Left ventricle myocardium inferior (tissue), 1 donor: ENCODE data around the gene MTUS2. TPM values are rescaled to one million over a fixed set of nuclear protein-coding genes. Genes with fewer than 3 reads are reported as not detected.

Source experiments
- DNase-seq: peaks from one replicate; pipeline ENCODE4 v3.0.0-alpha.2; 2020
- H3K27ac ChIP-seq: fragments of 200-600 bp; replicated peaks from 2 replicates; pipeline ENCODE4 v1.8.0; 2021
- H3K27me3 ChIP-seq: fragments of 200-600 bp; 2 replicates; pipeline ENCODE4 v1.8.0; 2021; ENCODE audit warnings: low read depth
- H3K36me3 ChIP-seq: fragments of 200-600 bp; 2 replicates; pipeline ENCODE4 v1.8.0; 2021
- H3K4me1 ChIP-seq: fragments of 200-600 bp; 2 replicates; pipeline ENCODE4 v1.8.0; 2021
- H3K4me3 ChIP-seq: fragments of 200-600 bp; 2 replicates; pipeline ENCODE4 v1.8.0; 2021; ENCODE audit warnings: mild to moderate bottlenecking, moderate library complexity
- H3K9me3 ChIP-seq: fragments of 200-600 bp; replicated peaks from 2 replicates; pipeline ENCODE4 v1.8.0; 2021
- intact Hi-C: fragments of 100-400 bp; cut with micrococcal nuclease; formaldehyde crosslinking; loops from one replicate; pipeline ENCODE4 v1.11.0; 2022
- total RNA-seq: library from RNA; stranded (reverse); fragmentation: NEBNext Ultra II Directional; extraction: Animal tissue kit (Norgen Biotek cat#: 25700); gene quantifications from one replicate; pipeline ENCODE4 v1.2.1, GENCODE V29; 2021
- TF ChIP-seq, protein P1 (sequence below): fragments of 200-600 bp; IDR thresholded peaks from 2 replicates; pipeline ENCODE4 v1.8.0; 2021; ENCODE audit warnings: antibody characterized with exemption, mild to moderate bottlenecking, borderline replicate concordance
- donor health status: DM: no; HTN: yes; CAD: no; lungs with severe emphysema.

The MTUS2 gene
- total RNA-seq, 1 donor from 2014 or later = 101 TPM

DNA sequence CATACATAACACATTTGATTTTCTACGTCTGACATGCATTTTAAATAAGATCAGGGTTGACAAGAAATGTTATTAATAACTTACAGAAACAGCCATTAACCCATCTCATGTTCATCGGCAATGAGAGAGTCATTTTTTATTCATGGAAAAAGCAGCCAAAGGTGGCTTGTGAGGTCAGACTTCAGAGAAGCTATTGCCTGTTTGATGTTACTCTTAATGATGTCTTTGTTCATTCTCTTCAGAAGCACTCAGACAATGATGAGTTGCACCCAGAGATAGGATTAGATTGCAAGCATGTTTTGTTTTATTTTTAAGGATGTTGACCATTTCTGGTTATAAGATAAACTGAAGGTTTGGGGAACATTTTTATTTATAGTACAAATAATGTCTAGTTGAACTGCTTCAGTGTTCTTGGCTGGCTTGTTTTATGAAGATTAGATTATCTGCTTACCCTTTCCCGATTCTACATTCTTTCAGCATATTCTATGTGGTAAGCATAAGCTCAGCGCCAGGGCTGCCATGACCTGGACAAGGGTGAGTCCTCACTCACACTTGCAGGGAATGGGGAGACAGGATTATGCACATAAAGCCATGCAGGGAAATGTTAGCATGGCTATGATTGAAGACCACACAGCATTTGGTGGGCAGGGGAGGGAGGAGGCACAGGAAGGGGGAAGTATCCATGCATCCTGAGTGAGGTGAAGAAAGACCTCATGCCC is 288.1 kb downstream of the MTUS2 start:
- Histone ChIP-seq H3K36me3 (no peaks in the 10 kb centered on the region), H3K4me3 (no peak overlapping the region), H3K9me3 (no peaks in the 10 kb centered on the region), H3K4me1 (peaks cover 20% of the 10 kb centered on the region), H3K27me3 (no peaks in the 10 kb centered on the region), H3K27ac (no peak overlapping the region)
- intact Hi-C loops = no loop called here
- no peak for DNase-seq
- TF ChIP-seq, protein P1, sequence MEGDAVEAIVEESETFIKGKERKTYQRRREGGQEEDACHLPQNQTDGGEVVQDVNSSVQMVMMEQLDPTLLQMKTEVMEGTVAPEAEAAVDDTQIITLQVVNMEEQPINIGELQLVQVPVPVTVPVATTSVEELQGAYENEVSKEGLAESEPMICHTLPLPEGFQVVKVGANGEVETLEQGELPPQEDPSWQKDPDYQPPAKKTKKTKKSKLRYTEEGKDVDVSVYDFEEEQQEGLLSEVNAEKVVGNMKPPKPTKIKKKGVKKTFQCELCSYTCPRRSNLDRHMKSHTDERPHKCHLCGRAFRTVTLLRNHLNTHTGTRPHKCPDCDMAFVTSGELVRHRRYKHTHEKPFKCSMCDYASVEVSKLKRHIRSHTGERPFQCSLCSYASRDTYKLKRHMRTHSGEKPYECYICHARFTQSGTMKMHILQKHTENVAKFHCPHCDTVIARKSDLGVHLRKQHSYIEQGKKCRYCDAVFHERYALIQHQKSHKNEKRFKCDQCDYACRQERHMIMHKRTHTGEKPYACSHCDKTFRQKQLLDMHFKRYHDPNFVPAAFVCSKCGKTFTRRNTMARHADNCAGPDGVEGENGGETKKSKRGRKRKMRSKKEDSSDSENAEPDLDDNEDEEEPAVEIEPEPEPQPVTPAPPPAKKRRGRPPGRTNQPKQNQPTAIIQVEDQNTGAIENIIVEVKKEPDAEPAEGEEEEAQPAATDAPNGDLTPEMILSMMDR = no peak

DNA sequence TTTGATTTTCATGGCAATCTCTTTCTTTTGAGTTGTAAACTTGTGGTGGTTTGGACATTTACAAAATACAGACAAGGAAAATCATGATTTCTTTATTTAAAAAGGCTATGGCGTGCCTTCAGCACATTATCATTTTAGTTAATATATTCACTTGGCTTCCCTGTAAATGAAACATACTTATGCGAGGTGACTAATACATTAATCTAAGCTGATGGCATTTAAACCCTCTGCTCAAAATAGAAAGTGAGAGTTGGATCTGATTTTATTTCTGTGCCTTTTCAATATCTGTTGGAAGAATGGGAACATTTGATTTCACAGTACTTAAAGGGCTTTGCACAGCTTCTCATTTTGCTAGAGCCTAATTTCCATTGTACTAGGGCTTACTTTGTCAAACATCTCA is 289.8 kb downstream of the MTUS2 start:
- H3K36me3 ChIP-seq = no peaks in the 10 kb centered on the region
- TF ChIP-seq, protein P1 = no peak
- H3K27ac ChIP-seq = peak overlapping the region; percentile 46
- H3K9me3 ChIP-seq = no peaks in the 10 kb centered on the region
- H3K4me1 ChIP-seq = peaks cover 20% of the 10 kb centered on the region
- peak overlapping the region; percentile 17 for H3K4me3 ChIP-seq
- intact Hi-C loops = no loop called here
- DNase-seq = no peak
- H3K27me3 ChIP-seq = no peaks in the 10 kb centered on the region

DNA sequence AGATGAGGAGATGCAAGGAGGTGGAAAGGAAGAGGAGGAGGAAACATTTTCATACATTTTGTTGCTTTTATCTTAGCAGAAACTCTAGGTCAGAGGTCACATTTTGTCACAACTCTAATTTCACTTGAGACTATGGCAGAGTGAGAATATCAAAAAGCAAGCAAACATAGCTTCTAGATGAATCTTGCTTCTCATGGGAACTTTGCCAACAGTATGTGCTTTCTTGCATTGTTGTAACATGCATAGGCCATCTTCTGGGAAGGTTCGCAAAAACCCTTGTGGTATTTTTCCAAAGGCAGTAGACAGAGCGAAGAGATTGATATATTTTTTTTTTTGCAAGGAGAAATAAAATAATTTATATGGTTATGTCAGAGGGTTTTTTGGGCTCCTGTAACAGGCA is 291.3 kb downstream of the MTUS2 start:
- no peak overlapping the region for H3K4me3 ChIP-seq
- TF ChIP-seq, protein P1 = no peak

DNA sequence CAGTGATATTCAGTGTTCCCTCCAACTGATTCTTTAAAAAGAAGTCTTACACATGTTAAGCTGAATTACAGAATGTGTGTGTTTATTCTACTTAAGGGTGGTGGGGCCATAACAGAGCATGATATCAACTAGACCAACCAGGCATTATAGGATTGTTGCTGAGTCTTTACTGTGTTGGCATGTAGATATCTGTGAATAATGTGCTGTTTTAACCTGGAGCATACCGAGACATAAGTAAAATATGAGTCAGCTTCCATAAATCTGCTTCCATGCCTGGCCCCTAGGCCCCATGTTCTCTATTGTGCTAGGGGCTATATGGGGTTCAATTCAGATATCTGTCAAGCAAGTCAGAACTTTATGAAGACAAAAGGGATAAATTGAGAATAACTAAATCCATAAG is 295.7 kb downstream of the MTUS2 start:
- no peak for DNase-seq
- Histone ChIP-seq H3K4me3 (no peak overlapping the region), H3K9me3 (no peaks in the 10 kb centered on the region), H3K27ac (no peak overlapping the region), H3K4me1 (no peaks in the 10 kb centered on the region), H3K27me3 (no peaks in the 10 kb centered on the region), H3K36me3 (no peaks in the 10 kb centered on the region)
- TF ChIP-seq, protein P1 = no peak
- intact Hi-C loops = no loop called here

More for the DNA sequence above, 291.3 kb downstream of the MTUS2 start:
- H3K27me3 ChIP-seq = no peaks in the 10 kb centered on the region
- intact Hi-C loops = no loop called here
- H3K4me1 ChIP-seq = peaks cover 20% of the 10 kb centered on the region
- no peak overlapping the region for H3K27ac ChIP-seq
- no peaks in the 10 kb centered on the region for H3K36me3 ChIP-seq
- no peaks in the 10 kb centered on the region for H3K9me3 ChIP-seq
- no peak for DNase-seq

DNA sequence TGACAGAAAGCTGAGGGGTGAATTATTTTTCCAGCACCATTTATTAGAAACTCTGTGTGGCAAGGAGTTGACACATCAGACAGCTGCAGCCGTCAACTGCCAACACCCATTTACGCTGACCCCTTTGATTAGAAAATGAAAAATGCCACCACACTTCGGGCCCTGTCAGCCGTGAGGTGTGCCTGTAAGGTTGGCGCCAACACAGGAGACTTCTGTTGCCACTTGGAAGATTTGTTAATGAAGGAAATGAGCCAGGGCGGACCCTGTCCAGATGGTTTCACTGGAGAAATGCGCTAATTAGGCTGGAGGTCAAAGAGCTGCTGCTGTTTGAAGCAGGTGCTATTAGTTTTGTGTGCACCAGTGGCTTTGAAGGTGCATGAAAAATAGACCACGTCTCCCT is 297.5 kb downstream of the MTUS2 start:
- Histone ChIP-seq H3K27ac (no peak overlapping the region), H3K9me3 (no peaks in the 10 kb centered on the region), H3K4me1 (no peaks in the 10 kb centered on the region), H3K27me3 (no peaks in the 10 kb centered on the region), H3K36me3 (no peaks in the 10 kb centered on the region), H3K4me3 (no peak overlapping the region)
- DNase-seq = no peak
- TF ChIP-seq, protein P1 = no peak
- intact Hi-C loops = no loop called here
